Sigmoid colon (tissue), 4 donors: ENCODE data around the gene CSF1R.

ENCODE experiments used
- CTCF ChIP-seq, 4 experiments: fragments of 450-650 bp in 3 of 4; fragments of 200-600 bp in 1 of 4; IDR thresholded peaks; one replicate each; pipeline ENCODE4 v1.5.1; 2016 to 2019; ENCODE audit warnings: antibody characterized with exemption in 4 of 4, mild to moderate bottlenecking in 3 of 4, moderate library complexity in 2 of 4
- EP300 ChIP-seq, 4 donors: sonication (generic); formaldehyde crosslinking; IDR thresholded peaks; one replicate each; pipeline ENCODE4 v1.6.1; 2017; ENCODE audit warnings: antibody characterized with exemption in 4 of 4
- POLR2AphosphoS5 ChIP-seq, 4 donors: sonication (generic); formaldehyde crosslinking; IDR thresholded peaks; one replicate each; pipeline ENCODE4 v1.6.1; 2017; ENCODE audit warnings: antibody characterized with exemption in 4 of 4

- TF ChIP-seq CTCF (IDR thresholded peaks at IDR 0.05) (no peak), EP300 (IDR thresholded peaks at IDR 0.05) (no peak), POLR2AphosphoS5 (IDR thresholded peaks at IDR 0.05) (no peak)
Measured at GRCh38 chr5:150125334-150125733, 39.0 kb upstream of the CSF1R start.
